ENCODE data around the gene PHF3.
"Not testable (repeated sequence)": the region's sequence is repeated elsewhere in the genome, so short reads cannot be mapped to it uniquely, and the experiment has no call there.

The PHF3 gene

GRCh38 chr6:63714091-63714490, 78.5 kb downstream of the PHF3 start:
- DNase-seq: no peak

- no peak for DNase-seq
These were observed 80.6 kb downstream of the PHF3 start for GRCh38 chr6:63716169-63716568.

- no peak for DNase-seq
These were observed 85.6 kb downstream of the PHF3 start for GRCh38 chr6:63721181-63721580.

- DNase-seq: no peak
These were observed 89.1 kb downstream of the PHF3 start for GRCh38 chr6:63724721-63725120.

GRCh38 chr6:63730311-63730710, 94.7 kb downstream of the PHF3 start:
- no peak for DNase-seq

GRCh38 chr6:63731930-63732329, 96.3 kb downstream of the PHF3 start:
- no peak for DNase-seq

- DNase-seq: no peak
These were observed 96.7 kb downstream of the PHF3 start for GRCh38 chr6:63732336-63732735.

- no peak for DNase-seq
These were observed 99.3 kb downstream of the PHF3 start for GRCh38 chr6:63734923-63735322.

GRCh38 chr6:63738190-63738589, 102.6 kb downstream of the PHF3 start:
- not testable (repeated sequence) for DNase-seq

GRCh38 chr6:63739094-63739687, 103.6 kb downstream of the PHF3 start:
- no peak for DNase-seq

- no peak for DNase-seq
These were observed 105.1 kb downstream of the PHF3 start for GRCh38 chr6:63740709-63741108.

GRCh38 chr6:63742060-63742459, 106.5 kb downstream of the PHF3 start:
- DNase-seq: no peak

GRCh38 chr6:63743691-63744090, 108.1 kb downstream of the PHF3 start:
- DNase-seq: no peak

GRCh38 chr6:63744810-63745209, 109.2 kb downstream of the PHF3 start:
- no peak for DNase-seq

- no peak for DNase-seq
These were observed 110.2 kb downstream of the PHF3 start for GRCh38 chr6:63745784-63746183.

- no peak for DNase-seq
These were observed 114.8 kb downstream of the PHF3 start for GRCh38 chr6:63750400-63750799.

GRCh38 chr6:63757275-63757674, 121.7 kb downstream of the PHF3 start:
- not testable (repeated sequence) for DNase-seq

GRCh38 chr6:63757826-63758225, 122.2 kb downstream of the PHF3 start:
- no peak for DNase-seq

GRCh38 chr6:63759605-63760105, 124.1 kb downstream of the PHF3 start:
- no peak for DNase-seq

- DNase-seq: no peak
These were observed 124.6 kb downstream of the PHF3 start for GRCh38 chr6:63760199-63760598.

- DNase-seq: no peak
These were observed 128.8 kb downstream of the PHF3 start for GRCh38 chr6:63764318-63764916.
